ENCODE measurements around the gene ZMYND8. TPM values are rescaled to one million over a fixed set of nuclear protein-coding genes. Genes with fewer than 3 reads are reported as not detected.

The ZMYND8 gene
- total and polyA plus RNA-seq, 2 of the 8 experiments (the other 6 are each of a cell fraction or from before 2014, with no cell fraction given), result 50.5 to 163 TPM

- H3K36me3 ChIP-seq (ENCODE audit: control insufficient read depth in 2 of 4, insufficient read depth in 4 of 4, low read length in 3 of 4), result peaks cover 38 to 94% (median 70%) of the 10 kb centered on the region in 4 experiments
Measured at GRCh38 chr20:47289096-47289495, 67.4 kb downstream of the ZMYND8 start.

More at GRCh38 chr20:47289096-47289495, 67.4 kb downstream of the ZMYND8 start:
- H3K18ac ChIP-seq (ENCODE audit: extremely low read depth, low read length), result no peak overlapping the region
- FAIRE-seq, result no peak
- no peak for DNase-seq (ENCODE audit: low read depth in 1 of 2, low spot score in 2 of 2)
- H3K56ac ChIP-seq (replicated peaks; ENCODE audit: insufficient read length, low read depth, low read length), result no peak overlapping the region
- no peak overlapping the region for H3K4me2 ChIP-seq (ENCODE audit: insufficient read depth in 1 of 2, low read depth in 2 of 2, low read length in 2 of 2)
- no peak overlapping the region for H3K9ac ChIP-seq (replicated peaks in 1 of 4; ENCODE audit: extremely low read depth in 1 of 4, low read depth in 3 of 4, low read length in 3 of 4)
- ChIA-PET CTCF (ENCODE audit: partially characterized antibody) (interaction anchor here (1.0 to 3.6 kb wide), 6 partner anchors 9 to 95 kb away, joined by 3 to 18 read pairs (median 4); partner anchors contain the start of gene ZMYND8), POLR2A (ENCODE audit: partially characterized antibody) (interaction anchor here (1.0 to 2.0 kb wide), 4 partner anchors 12 to 62 kb away, joined by 3 to 5 read pairs (median 4); no protein-coding TSS in a partner anchor)
- no peak overlapping the region for H3K27ac ChIP-seq (ENCODE audit: low read depth, low read length)
- H3K23me2 ChIP-seq (ENCODE audit: low read depth, low read length), result no peaks in the 10 kb centered on the region
- 0 out of 2 replicates have a peak, but pooled peaks cover 4% of the 10 kb centered on the region for H3K79me1 ChIP-seq (ENCODE audit: low read depth, low read length)
- H2BK20ac ChIP-seq (ENCODE audit: low read length), result no peak overlapping the region
- no peak overlapping the region for H3K4ac ChIP-seq (replicated peaks; ENCODE audit: insufficient read length, low read depth, low read length)
- peaks cover 0 to 38% of the 10 kb centered on the region in 2 experiments; a peak in 2 of 4 replicates for H3K79me2 ChIP-seq (ENCODE audit: control insufficient read depth in 1 of 2, insufficient read depth in 2 of 2, low read length in 2 of 2)
- H3K14ac ChIP-seq (ENCODE audit: insufficient read length), result no peak overlapping the region
- TF ChIP-seq ZNF274 (IDR thresholded peaks at IDR 0.05; ENCODE audit: borderline replicate concordance, extremely low read depth, low read length), result no peak
- no peak for TF ChIP-seq EGR1 (IDR thresholded peaks at IDR 0.05; ENCODE audit: borderline replicate concordance, low read depth, low read length)
- H3K4me1 ChIP-seq (replicated peaks in 1 of 4; ENCODE audit: control insufficient read depth in 3 of 4, insufficient read depth in 4 of 4, low read length in 3 of 4), result peaks cover 0 to 6% (median 0%) of the 10 kb centered on the region in 4 experiments; a peak in 1 of 7 replicates
- H2BK12ac ChIP-seq (ENCODE audit: low read depth, low read length), result no peak overlapping the region
- H3K9me3 ChIP-seq (ENCODE audit: insufficient read depth in 2 of 2, low read depth in 1 of 2, low read length in 1 of 2), result no peaks in the 10 kb centered on the region
- H4K8ac ChIP-seq (ENCODE audit: extremely low read depth, insufficient read depth, low read length), result no peak overlapping the region
- no peak overlapping the region for H2AFZ ChIP-seq (ENCODE audit: low read length)
- peaks cover 0 to 1% of the 10 kb centered on the region in 2 experiments for H4K20me1 ChIP-seq (replicated peaks in 1 of 2; ENCODE audit: control insufficient read depth in 1 of 2, insufficient read depth in 2 of 2, low read length in 2 of 2)
- H2AK5ac ChIP-seq (ENCODE audit: low read depth, low read length), result no peak overlapping the region
- 96% methylated on average over 3 of the region's 3 CpGs; no CpG with 5 or more reads in 1 of the 2 experiments for WGBS, 2 experiments (ENCODE audit: extremely low coverage in 1 of 2, insufficient coverage in 1 of 2, insufficient read length in 1 of 2, insufficient replicate concordance in 2 of 2, low coverage in 1 of 2, low lambda C conversion rate in 2 of 2, missing lambda C conversion rate in 1 of 2)
- H3K4me3 ChIP-seq (ENCODE audit: extremely low read depth in 1 of 4, insufficient read depth in 2 of 4, low read depth in 3 of 4, low read length in 4 of 4), result no peak overlapping the region
- H2BK5ac ChIP-seq (ENCODE audit: low read depth, low read length), result no peak overlapping the region
- no peak overlapping the region for H4K91ac ChIP-seq (replicated peaks; ENCODE audit: insufficient read length, low read length)
- no peak overlapping the region for H4K5ac ChIP-seq (ENCODE audit: insufficient read length, low read depth, low read length)
- H2BK15ac ChIP-seq (ENCODE audit: low read length), result no peak overlapping the region
- no peak overlapping the region for H3K23ac ChIP-seq (ENCODE audit: insufficient read length)
- H3K27me3 ChIP-seq (replicated peaks in 1 of 4; ENCODE audit: control insufficient read depth in 3 of 4, extremely low read depth in 1 of 4, insufficient read depth in 3 of 4, low read length in 3 of 4), result no peaks in the 10 kb centered on the region
- no peak overlapping the region for H2BK120ac ChIP-seq (replicated peaks; ENCODE audit: low read depth, low read length)

Data from H1 (cell line).